NCI-H460 (cell line): ENCODE data around the gene TSPAN13. TPM values are rescaled to one million over a fixed set of nuclear protein-coding genes. Genes with fewer than 3 reads are reported as not detected.

Experiments
- DNase-seq: peaks from one replicate; pipeline ENCODE4 v3.0.0-alpha.2; 2016; ENCODE audit warnings: low read depth; ENCODE audit errors: extremely low read depth
- total RNA-seq: library from RNA; depleted of rRNA; stranded (reverse); fragments of >200 nt; shearing (Covaris generic); gene quantifications from 2 replicates; pipeline ENCODE4 v1.2.3, GENCODE V29; 2014

TSPAN13 gene
- total RNA-seq, 1 experiment from 2014 or later = 37.3 TPM

DNA sequence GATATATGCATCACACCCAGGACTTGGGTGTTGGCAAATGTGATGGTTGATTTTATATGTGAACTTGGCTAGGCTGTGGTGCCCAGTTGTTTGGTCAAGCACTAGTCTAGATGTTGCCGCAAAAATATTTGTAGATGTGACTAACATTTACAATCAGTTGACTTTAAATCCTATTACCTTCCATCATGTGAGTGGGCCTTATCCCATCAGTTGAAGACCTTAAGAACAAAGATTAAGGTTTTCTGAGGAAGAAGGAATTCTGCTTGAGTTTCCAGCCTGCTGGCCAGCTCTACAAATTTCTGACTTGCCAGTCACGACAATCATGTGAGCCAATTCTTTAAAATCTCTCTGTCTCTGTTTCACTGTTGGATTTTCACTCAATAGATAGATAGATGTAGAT lies 20.3 kb downstream of the TSPAN13 start:
- no peak for DNase-seq

DNA sequence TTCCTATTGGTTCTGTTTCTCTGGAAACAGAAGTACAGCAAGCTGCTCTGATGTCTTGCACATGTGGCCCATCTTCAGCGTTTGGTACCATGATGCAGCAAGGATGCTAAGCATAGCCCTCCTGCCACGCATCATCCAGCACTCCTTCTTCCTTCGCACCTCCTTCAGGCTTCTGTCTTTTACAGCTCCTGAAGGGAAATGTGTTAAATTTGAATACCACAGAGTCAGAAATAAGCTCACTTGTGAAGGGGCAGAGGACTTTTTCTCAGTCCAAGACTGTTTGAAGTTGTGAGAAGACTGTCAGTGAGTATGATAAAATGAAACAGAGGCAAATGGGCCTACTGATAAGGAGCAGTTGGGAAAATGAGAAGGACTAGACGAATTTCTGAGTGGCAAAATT lies 20.7 kb downstream of the TSPAN13 start:
- DNase-seq = no peak

DNA sequence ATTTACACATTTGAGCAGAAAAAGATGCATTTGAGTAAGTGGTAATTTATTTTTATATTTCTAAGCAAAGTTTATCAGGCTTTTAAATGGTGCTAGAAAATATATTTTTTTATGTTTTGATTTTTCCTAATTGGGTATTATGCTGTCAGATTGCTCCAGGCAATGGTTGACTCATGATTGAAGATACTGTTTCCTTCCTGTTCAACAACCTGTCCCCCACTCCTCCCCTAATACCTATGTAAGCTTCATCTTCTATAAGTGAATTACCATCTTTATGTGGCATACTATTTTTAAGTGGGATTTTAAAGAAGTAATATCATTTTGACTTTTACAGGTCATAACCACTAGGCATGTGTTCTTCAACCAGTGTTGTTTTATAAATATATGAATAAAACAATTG lies 21.4 kb downstream of the TSPAN13 start:
- no peak for DNase-seq

DNA sequence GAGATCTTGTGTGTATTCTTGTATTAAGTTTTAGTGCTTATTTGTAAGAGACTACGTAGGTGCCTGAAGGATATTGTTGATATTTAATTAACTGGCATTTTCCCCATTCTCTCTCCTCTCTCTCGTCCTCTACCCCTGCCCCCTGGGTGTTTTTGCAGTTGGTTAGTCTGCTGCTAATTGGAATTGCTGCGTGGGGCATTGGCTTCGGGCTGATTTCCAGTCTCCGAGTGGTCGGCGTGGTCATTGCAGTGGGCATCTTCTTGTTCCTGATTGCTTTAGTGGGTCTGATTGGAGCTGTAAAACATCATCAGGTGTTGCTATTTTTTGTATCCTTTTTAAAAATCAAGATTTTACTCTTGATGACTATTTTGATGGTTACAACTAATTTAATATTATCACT lies 22.5 kb downstream of the TSPAN13 start:
- DNase-seq = no peak

GRCh38 chr7:16778476-16778875 lies 24.9 kb downstream of the TSPAN13 start:
- no peak for DNase-seq

DNA sequence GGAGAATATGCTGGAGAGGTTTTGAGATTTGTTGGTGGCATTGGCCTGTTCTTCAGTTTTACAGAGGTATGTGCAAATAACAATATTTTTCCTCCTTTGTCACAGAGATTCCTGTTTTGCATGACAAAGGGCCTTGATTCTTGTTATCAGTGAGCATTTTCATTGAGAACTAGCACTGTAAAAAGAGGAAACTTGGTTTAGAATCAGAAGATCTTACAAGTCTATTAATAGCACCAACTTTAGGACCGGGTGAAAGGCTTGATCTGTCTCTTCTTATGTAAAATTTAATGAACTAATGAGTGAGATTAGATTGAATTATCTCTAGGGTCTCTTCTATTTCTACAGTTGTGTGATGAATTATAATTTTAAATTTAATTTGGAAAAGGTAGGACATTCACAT lies 25.5 kb downstream of the TSPAN13 start:
- DNase-seq = no peak

- DNase-seq = no peak
Measured at GRCh38 chr7:16780596-16780995, 27.0 kb downstream of the TSPAN13 start.

DNA sequence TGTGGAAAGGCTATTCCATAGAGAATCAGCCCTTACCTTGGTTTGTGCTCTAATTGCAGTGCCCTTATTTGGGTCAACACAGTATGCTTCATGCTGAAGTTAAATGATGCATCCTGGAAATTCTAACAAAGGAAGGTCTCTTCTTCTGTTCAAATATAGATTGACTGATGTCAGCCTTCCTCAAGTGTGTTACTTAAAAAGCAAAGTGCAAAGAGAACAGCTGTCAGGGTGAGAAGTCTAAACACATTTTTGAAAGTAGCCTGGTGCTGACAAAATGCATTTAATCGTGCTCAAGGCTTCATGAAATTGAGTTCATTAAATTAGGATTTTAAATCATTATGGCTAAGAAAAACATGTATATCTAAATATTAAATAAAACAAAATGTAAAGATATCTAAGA lies 31.8 kb downstream of the TSPAN13 start:
- DNase-seq = no peak

DNA sequence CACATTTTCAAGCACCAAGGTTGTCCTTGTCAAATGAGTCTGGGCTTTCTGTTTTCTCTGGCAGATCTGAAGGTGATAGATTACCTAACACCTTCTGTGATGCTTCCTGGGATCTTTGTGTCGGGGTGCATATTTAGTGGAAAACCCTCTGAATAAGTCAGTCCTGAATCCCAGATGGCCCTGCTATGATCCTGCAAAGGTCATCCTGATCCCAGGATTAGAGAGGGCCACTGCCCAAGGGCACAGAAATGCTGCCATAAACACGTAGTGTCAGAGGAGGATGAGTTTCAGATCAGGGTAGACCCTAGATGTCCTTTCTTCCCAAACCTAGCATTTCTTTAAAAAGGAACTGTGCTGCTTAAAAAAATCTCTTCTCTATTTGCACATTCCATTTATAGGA lies 32.3 kb downstream of the TSPAN13 start:
- no peak for DNase-seq

- DNase-seq = no peak
Measured at GRCh38 chr7:16786257-16786656, 32.7 kb downstream of the TSPAN13 start.

DNA sequence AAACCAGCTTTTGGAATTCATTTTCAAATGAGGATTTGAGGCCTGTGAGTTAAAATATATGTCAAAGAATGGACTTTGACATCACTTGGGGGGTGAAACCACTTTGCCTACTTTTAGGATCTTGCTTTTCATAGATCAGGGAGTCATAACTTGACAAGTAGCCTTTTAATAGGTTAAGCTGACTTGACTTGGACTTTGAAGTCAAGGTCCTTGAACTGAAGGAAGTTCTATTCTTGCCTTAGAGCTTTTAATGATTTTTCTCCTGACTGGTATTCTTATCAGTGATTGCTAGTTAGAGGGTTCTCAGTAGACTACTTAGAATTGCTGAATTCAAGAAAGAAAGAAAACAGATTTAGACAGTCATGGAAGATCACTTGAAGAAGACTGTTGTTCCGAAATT lies 33.6 kb downstream of the TSPAN13 start:
- no peak for DNase-seq

- DNase-seq = no peak
Measured at GRCh38 chr7:16791071-16791470, 37.5 kb downstream of the TSPAN13 start.

DNA sequence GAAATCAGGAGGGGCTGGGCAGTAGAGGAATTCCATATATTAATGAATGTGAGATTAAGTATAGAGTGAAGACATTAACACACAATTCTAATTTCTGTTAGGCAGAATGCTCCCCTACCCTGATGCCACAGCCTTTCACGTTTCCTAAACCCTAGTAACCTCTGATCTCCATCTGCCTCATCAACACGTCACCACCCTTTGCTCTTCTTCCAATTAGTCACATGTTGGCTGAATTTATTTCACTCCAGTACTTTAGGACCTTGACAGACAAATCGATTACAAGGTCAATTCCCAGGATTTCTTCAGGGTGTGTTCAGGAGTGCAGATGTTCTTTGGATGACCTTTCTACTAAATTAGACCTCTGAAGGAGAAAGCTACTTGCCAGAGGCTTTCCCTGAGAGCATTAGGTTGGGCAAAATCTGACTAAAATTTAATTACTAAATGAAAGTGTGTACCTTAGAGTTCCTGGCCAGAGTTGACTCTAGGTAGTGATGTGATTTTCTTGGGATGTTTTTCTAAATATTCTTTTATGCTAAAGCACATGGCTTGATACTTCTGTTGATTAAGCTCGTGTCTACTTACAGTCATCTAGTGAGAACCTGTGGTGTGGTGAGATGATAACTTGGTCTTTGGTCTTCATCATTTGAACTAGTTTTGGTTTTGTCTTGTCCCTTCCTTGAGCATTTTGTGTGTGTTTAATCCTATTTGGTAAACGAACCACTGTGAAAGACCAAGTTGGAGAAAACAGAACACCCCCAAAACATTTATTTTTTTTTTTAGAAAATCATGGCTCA lies 38.5 kb downstream of the TSPAN13 start:
- DNase-seq = no peak

GRCh38 chr7:16794986-16795385 lies 41.4 kb downstream of the TSPAN13 start:
- DNase-seq = no peak

GRCh38 chr7:16795624-16796023 lies 42.1 kb downstream of the TSPAN13 start:
- DNase-seq = no peak

- peak; percentile 68 for DNase-seq
Measured at GRCh38 chr7:16801111-16801542, 47.6 kb downstream of the TSPAN13 start.

GRCh38 chr7:16801579-16801978 lies 48.0 kb downstream of the TSPAN13 start:
- DNase-seq = no peak

- no peak for DNase-seq
Measured at GRCh38 chr7:16803125-16803524, 49.6 kb downstream of the TSPAN13 start.

GRCh38 chr7:16803881-16804673 lies 50.5 kb downstream of the TSPAN13 start:
- peak; percentile 63 for DNase-seq

- peak; percentile 69 for DNase-seq
Measured at GRCh38 chr7:16804674-16805439, 51.3 kb downstream of the TSPAN13 start, which contains the start of gene AGR2. TSS of gene AGR2 (minus strand) at chr7:16804999. CDS start at chr7:16801796, 3,203 bp downstream.

DNA sequence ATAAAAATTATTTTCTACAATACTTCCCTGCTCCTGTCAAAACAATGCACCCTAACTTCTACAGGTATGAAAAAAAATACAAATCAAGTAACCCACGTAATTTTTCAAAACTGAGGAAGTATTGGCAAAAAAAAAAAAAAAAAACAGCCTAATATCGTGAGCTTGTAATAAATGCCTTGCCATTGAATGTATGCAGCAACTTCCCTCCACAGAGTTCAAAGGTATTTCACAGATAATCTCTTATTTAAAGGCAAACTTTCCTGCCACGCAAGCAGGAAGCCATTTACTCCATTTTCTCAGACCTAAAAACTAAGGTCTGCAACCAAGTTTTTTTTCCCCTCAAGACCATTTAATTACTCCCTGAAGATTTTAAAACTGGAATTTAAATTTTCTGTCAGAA lies 51.9 kb downstream of the TSPAN13 start:
- no peak for DNase-seq
